NCI-H446 (cell line): ENCODE data around the gene NSUN4.

Experiments
- DNase-seq, 2 experiments: peaks; one replicate each; lab custom pipeline; 2025; lab: John Stamatoyannopoulos, UW

NSUN4 gene

GRCh38 chr1:46405724-46406123 is 65.1 kb downstream of the NSUN4 start:
- no peak for DNase-seq

- no peak for DNase-seq
Measured at GRCh38 chr1:46406881-46407608, 66.4 kb downstream of the NSUN4 start.

DNA sequence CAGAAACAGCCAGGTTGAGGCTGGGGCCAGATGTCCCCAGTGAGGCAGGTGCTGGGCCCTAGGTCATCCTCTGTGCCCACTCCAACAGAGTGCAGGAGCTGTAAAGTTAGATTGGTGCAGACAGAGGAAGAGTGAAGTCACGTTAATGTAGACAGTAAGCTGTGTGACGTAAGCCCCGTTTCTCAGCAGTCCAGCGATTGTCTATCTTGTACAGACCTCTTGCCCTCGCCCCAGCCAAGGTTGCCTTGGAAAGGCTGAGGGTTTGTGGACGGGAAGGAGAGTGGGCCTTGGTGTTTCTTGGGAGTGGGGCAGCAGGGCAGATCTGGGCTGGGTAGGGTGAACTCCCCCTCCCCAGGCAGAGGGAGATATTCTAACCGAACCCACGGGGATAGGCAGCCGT is 67.0 kb downstream of the NSUN4 start:
- DNase-seq = no peak

GRCh38 chr1:46408356-46409062 is 67.9 kb downstream of the NSUN4 start:
- DNase-seq = no peak

- no peak for DNase-seq
Measured at GRCh38 chr1:46409063-46409372, 68.4 kb downstream of the NSUN4 start.

- no peak for DNase-seq
Measured at GRCh38 chr1:46410156-46411009, 69.8 kb downstream of the NSUN4 start.

GRCh38 chr1:46411010-46411405 is 70.4 kb downstream of the NSUN4 start:
- DNase-seq = no peak
